HepG2 (cell line): ENCODE data around the gene COMT. TPM values are rescaled to one million over a fixed set of nuclear protein-coding genes. Genes with fewer than 3 reads are reported as not detected.

Experiments
- ATAC-seq: fragments of 200-7000 bp; cut with Tn5 transposase; 3 replicates; pipeline ENCODE4 v1.9.1; 2020; ENCODE audit warnings: mild to moderate bottlenecking, moderate library complexity
- BruUV-seq: library from RNA; stranded (reverse); fragments of 400-500 nt; replicated peaks from 2 replicates; lab custom pipeline; 2021; lab: Mats Ljungman, UMichigan
- CTCF ChIA-PET: fragments of 300-600 bp; formaldehyde crosslinking; extraction: SDS; loops from one replicate; lab custom pipeline; 2021; ENCODE audit warnings: low total read pairs, inconsistent platforms, low intra/inter-chr PET ratio; lab: Yijun Ruan, JAX
- POLR2A ChIA-PET: fragments of 350-600 bp; sonication (Branson Sonifier 250); formaldehyde crosslinking; loops from one replicate; lab custom pipeline; 2020; ENCODE audit warnings: antibody characterized with exemption, inconsistent platforms; lab: Yijun Ruan, JAX
- DNase-seq: peaks from one replicate; pipeline ENCODE4 v3.0.0-alpha.2; 2015; ENCODE audit warnings: low spot score
- FAIRE-seq: peaks from 3 replicates; lab custom pipeline; 2011; peaks lifted over from hg19 to GRCh38; lab: Jason Lieb, UNC
- H2AFZ ChIP-seq: one replicate; pipeline ENCODE4 v1.6.1; 2011; ENCODE audit warnings: low read length, inconsistent platforms
- H3K27ac ChIP-seq: fragments of 300-600 bp; 3 replicates; pipeline ENCODE4 v1.8.0; 2011; ENCODE audit warnings: mixed run types, mild to moderate bottlenecking, mixed read lengths, low read length, inconsistent platforms; ENCODE audit not compliant: insufficient read depth; ENCODE audit errors: extremely low read length
- H3K27me3 ChIP-seq, 2 experiments: fragments of 200-600 bp in 1 of 2; 2 replicates in 1 of 2; 3 replicates in 1 of 2; pipeline versions ENCODE4 v1.6.0 to v1.8.0; 2011; ENCODE audit warnings: low read length in 2 of 2, mild to moderate bottlenecking in 2 of 2, moderate library complexity in 2 of 2, inconsistent platforms in 1 of 2; ENCODE audit not compliant: insufficient read depth in 2 of 2, control insufficient read depth in 1 of 2
- H3K36me3 ChIP-seq, 2 experiments: fragments of 200-600 bp in 1 of 2; replicated peaks in 1 of 2; 2 replicates in 1 of 2; 3 replicates in 1 of 2; pipeline versions ENCODE4 v1.5.1 to v1.8.0; 2011; ENCODE audit warnings: low read length in 2 of 2, inconsistent platforms in 1 of 2; ENCODE audit not compliant: insufficient read depth in 2 of 2, control insufficient read depth in 1 of 2
- H3K4me1 ChIP-seq: 2 replicates; pipeline ENCODE4 v1.5.1; 2012; ENCODE audit warnings: low read length, inconsistent platforms; ENCODE audit not compliant: insufficient read depth
- H3K4me2 ChIP-seq: 2 replicates; pipeline ENCODE4 v1.6.0; 2011; ENCODE audit warnings: low read depth, low read length, inconsistent platforms
- H3K4me3 ChIP-seq, 3 experiments: fragments of 200-600 bp in 1 of 3; sonication (generic), shearing (Covaris generic) in 1 of 3; replicated peaks in 1 of 3; 2 replicates each; pipeline ENCODE4 v1.5.1; 2011 to 2016; ENCODE audit warnings: low read length in 3 of 3, inconsistent platforms in 2 of 3, low read depth in 2 of 3, mild to moderate bottlenecking in 2 of 3, control low read depth in 1 of 3, mixed read lengths in 1 of 3; ENCODE audit not compliant: insufficient read depth in 1 of 3
- H3K79me2 ChIP-seq: one replicate; pipeline ENCODE4 v1.6.1; 2011; ENCODE audit warnings: low read length, inconsistent platforms; ENCODE audit not compliant: insufficient read depth
- H3K9ac ChIP-seq: 2 replicates; pipeline ENCODE4 v1.6.0; 2011; ENCODE audit warnings: mild to moderate bottlenecking, low read depth, low read length, inconsistent platforms; ENCODE audit not compliant: insufficient read depth
- H3K9me3 ChIP-seq: 2 replicates; pipeline ENCODE4 v1.5.1; 2012; ENCODE audit warnings: mild to moderate bottlenecking, low read length
- H4K20me1 ChIP-seq: 2 replicates; pipeline ENCODE4 v1.6.0; 2011; ENCODE audit warnings: inconsistent platforms, mild to moderate bottlenecking, low read length, moderate library complexity; ENCODE audit not compliant: insufficient read depth
- AGO2 ChIP-seq: fragments of 200-400 bp; formaldehyde crosslinking; optimal IDR thresholded peaks from 2 replicates; pipeline ENCODE3; 2017; ENCODE audit warnings: mild to moderate bottlenecking, low read depth, low read length, moderate library complexity
- FOSL2 ChIP-seq: sonication (generic); formaldehyde crosslinking; IDR thresholded peaks from 2 replicates; pipeline ENCODE4 v1.4.0; 2020; ENCODE audit warnings: missing genetic modification reagents
- HNRNPLL ChIP-seq: fragments of 200-400 bp; formaldehyde crosslinking; IDR thresholded peaks from 2 replicates; pipeline ENCODE4 v1.6.1; 2017; ENCODE audit warnings: mild to moderate bottlenecking, low read depth, low read length; ENCODE audit not compliant: poor library complexity, severe bottlenecking
- KAT8 ChIP-seq: IDR thresholded peaks from 2 replicates; pipeline ENCODE4 v1.6.1; 2016; ENCODE audit warnings: missing genetic modification reagents, missing compliant biosample characterization
- KDM6A ChIP-seq: IDR thresholded peaks from 2 replicates; pipeline ENCODE4 v1.6.1; 2016; ENCODE audit warnings: low read depth
- NR0B2 ChIP-seq: sonication (generic); formaldehyde crosslinking; IDR thresholded peaks from 2 replicates; pipeline ENCODE4 v1.4.0; 2020; ENCODE audit warnings: mild to moderate bottlenecking, missing genetic modification reagents
- SAP130 ChIP-seq: IDR thresholded peaks from 2 replicates; pipeline ENCODE4 v1.6.1; 2016; ENCODE audit warnings: low read depth
- TFE3 ChIP-seq: IDR thresholded peaks from 2 replicates; pipeline ENCODE4 v1.6.1; 2016
- ZBTB25 ChIP-seq: IDR thresholded peaks from 2 replicates; pipeline ENCODE4 v1.6.1; 2018; ENCODE audit warnings: missing genetic modification reagents
- WGBS: methylation state at CpG from one replicate; pipeline ENCODE4 v1.1.6; 2017; ENCODE audit warnings: low lambda C conversion rate; 5-methylcytosine and 5-hydroxymethylcytosine counted together
- in situ Hi-C: cut with HindIII; loops from 2 replicates; pipeline ENCODE4 v1.10.0; 2017; ENCODE audit warnings: low pct_unique_long_range_greater_than_20kb; ENCODE audit not compliant: extremely low pct_ligation_motif_present
- intact Hi-C: fragments of 100-400 bp; cut with micrococcal nuclease; formaldehyde crosslinking; loops from one replicate; pipeline ENCODE4 v1.10.0; 2022; ENCODE audit not compliant: unreplicated experiment
- polyA plus RNA-seq, 8 experiments: library from polyadenylated mRNA; depleted of rRNA in 3 of 8; stranded (reverse) in 7 of 8; unstranded in 1 of 8; fragments of >200 nt; fragmentation: Illumina TruSeq in 4 of 8; extraction: Trizol in 4 of 8; gene quantifications; 2 replicates each; pipeline versions ENCODE4 v1.2.1 to v1.2.3, GENCODE V29; 2011 to 2016; ENCODE audit warnings: low read depth in 4 of 8, missing spikeins in 1 of 8, mixed read lengths in 1 of 8; ENCODE audit not compliant: insufficient read depth in 1 of 8
- total RNA-seq, 5 experiments: library from RNA; depleted of rRNA; stranded (reverse); fragments of >200 nt; fragmentation: Illumina TruSeq; extraction: Trizol; gene quantifications; 2 replicates each; pipeline ENCODE4 v1.2.3, GENCODE V29; 2016; ENCODE audit warnings: low read depth in 1 of 5

The COMT gene
- total and polyA plus RNA-seq, 2 of the 13 experiments (the other 11 are each of a cell fraction or from before 2014, with no cell fraction given): 156 to 162 TPM

- TF ChIP-seq ZBTB25: 0 out of 2 replicates have a peak, but pooled peaks have one; percentile 8
- peak; percentile 57; the same call in 1 of the 2 replicates for TF ChIP-seq TFE3
- peak; percentile 20; the same call in 1 of the 2 replicates for TF ChIP-seq FOSL2 (CRISPR knock-in tag)
- 0 out of 2 replicates have a peak, but pooled peaks have one; percentile 3 for TF ChIP-seq KDM6A (CRISPR knock-in tag)
- peak; percentile 59 for TF ChIP-seq SAP130 (CRISPR knock-in tag)
- TF ChIP-seq NR0B2 (CRISPR knock-in tag): 0 out of 2 replicates have a peak, but pooled peaks have one; percentile 27
- no peak for TF ChIP-seq HNRNPLL
These were observed 9.8 kb downstream of the COMT start (continued) for GRCh38 chr22:19951346-19951745.

GRCh38 chr22:19955241-19956128, 13.9 kb downstream of the COMT start:
- ATAC-seq: no peak
- intact Hi-C loops (no loop called here), in situ Hi-C loops (no loop called here)
- Histone ChIP-seq H3K4me1 (peaks cover 64% of the 10 kb centered on the region), H3K4me3 (no peak overlapping the region), H3K79me2 (no peaks in the 10 kb centered on the region), H2AFZ (no peak overlapping the region), H3K36me3 (no peaks in the 10 kb centered on the region), H4K20me1 (no peaks in the 10 kb centered on the region), H3K4me2 (no peak overlapping the region), H3K9ac (no peak overlapping the region), H3K27me3 (no peaks in the 10 kb centered on the region), H3K27ac (no peak overlapping the region), H3K9me3 (no peaks in the 10 kb centered on the region)
- ChIA-PET POLR2A (interaction anchor here (0.7 to 5.0 kb wide), 2 partner anchors 13 to 311 kb away, joined by 3 to 56 read pairs; partner anchors contain the start of genes COMT and TXNRD2), CTCF (interaction anchor here (1.0 kb wide), 1 partner anchor 15 kb away, joined by 4 read pairs; no protein-coding TSS in a partner anchor)
- 85% methylated on average over 8 of the region's 19 CpGs for WGBS
- BruUV-seq: no TSS peak
- no peak for DNase-seq
- TF ChIP-seq KAT8 (CRISPR knock-in tag) (no peak), AGO2 (peak; percentile 57)
- FAIRE-seq: no peak
